K562 (cell line): ENCODE measurements around the gene ANKS1A.

Experiments
- GABPA ChIP-seq: fragments of 200-800 bp; sonication (Bioruptor generic); conservative IDR thresholded peaks from 2 replicates; pipeline ENCODE4 v1.6.1; 2016; ENCODE audit warnings: low read depth, missing genetic modification characterization, missing compliant biosample characterization
- ZKSCAN1 ChIP-seq: fragments of 150-350 bp; IDR thresholded peaks from 2 replicates; pipeline ENCODE4 v1.6.1; 2016; ENCODE audit warnings: low read depth, low read length
- TF ChIP-seq, protein P1 (sequence below), 3 experiments: IDR thresholded peaks in 2 of 3; conservative IDR thresholded peaks in 1 of 3; 2 replicates each; pipeline ENCODE4 v1.5.1; 2011 to 2012; ENCODE audit warnings: low read length in 3 of 3, mild to moderate bottlenecking in 3 of 3, control low read depth in 2 of 3, improper control_type of control experiment in 1 of 3, inconsistent platforms in 1 of 3, low read depth in 1 of 3, mixed read lengths in 1 of 3, moderate library complexity in 1 of 3; ENCODE audit not compliant: insufficient read depth in 2 of 3

DNA sequence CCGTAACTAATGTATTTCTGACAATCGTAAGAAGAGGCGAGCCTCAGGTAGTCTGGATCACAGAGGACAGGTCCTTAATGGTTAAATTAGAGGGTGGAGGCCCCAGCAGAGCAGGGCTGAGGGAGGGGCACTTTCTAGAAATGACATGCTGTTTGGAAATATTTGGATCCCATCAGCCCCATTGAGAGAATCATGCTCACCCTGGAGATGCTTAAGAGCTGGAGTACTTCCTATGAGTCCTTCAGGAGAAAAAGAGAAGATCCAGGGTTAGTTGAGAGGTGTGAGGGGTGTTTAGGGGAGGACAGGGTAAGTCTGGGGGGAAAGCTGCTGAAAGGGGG lies 129.1 kb downstream of the ANKS1A start:
- no peak for TF ChIP-seq GABPA (tag)
- TF ChIP-seq, protein P1, sequence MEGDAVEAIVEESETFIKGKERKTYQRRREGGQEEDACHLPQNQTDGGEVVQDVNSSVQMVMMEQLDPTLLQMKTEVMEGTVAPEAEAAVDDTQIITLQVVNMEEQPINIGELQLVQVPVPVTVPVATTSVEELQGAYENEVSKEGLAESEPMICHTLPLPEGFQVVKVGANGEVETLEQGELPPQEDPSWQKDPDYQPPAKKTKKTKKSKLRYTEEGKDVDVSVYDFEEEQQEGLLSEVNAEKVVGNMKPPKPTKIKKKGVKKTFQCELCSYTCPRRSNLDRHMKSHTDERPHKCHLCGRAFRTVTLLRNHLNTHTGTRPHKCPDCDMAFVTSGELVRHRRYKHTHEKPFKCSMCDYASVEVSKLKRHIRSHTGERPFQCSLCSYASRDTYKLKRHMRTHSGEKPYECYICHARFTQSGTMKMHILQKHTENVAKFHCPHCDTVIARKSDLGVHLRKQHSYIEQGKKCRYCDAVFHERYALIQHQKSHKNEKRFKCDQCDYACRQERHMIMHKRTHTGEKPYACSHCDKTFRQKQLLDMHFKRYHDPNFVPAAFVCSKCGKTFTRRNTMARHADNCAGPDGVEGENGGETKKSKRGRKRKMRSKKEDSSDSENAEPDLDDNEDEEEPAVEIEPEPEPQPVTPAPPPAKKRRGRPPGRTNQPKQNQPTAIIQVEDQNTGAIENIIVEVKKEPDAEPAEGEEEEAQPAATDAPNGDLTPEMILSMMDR (IDR thresholded peaks at IDR 0.05 in 2 of 3, conservative IDR thresholded peaks at IDR 0.05 in 1 of 3; ENCODE audit: insufficient read depth in 2 of 3, low read depth in 1 of 3, low read length in 3 of 3), result no peak
- no peak for TF ChIP-seq ZKSCAN1
